Choroid plexus epithelial cell (primary cell): Measurements from ENCODE around the gene ANKRD13B.

Experiments used
- DNase-seq: peaks from one replicate; pipeline ENCODE4 v3.0.0-alpha.2; 2010; ENCODE audit warnings: low read depth
- H3K4me3 ChIP-seq: 2 replicates; pipeline ENCODE4 v1.5.1; 2011; ENCODE audit warnings: low read depth, mild to moderate bottlenecking, control low read depth, low read length, moderate library complexity
- CTCF ChIP-seq: conservative IDR thresholded peaks from 2 replicates; pipeline ENCODE4 v1.5.1; 2011; ENCODE audit warnings: low read depth, mild to moderate bottlenecking, control low read depth, inconsistent platforms, low read length, moderate library complexity

Gene ANKRD13B

GRCh38 chr17:29628644-29629043 lies 35.7 kb downstream of the ANKRD13B start:
- no peak for DNase-seq
- no peak for TF ChIP-seq CTCF
- H3K4me3 ChIP-seq = no peak overlapping the region

- TF ChIP-seq CTCF = no peak
- H3K4me3 ChIP-seq = no peak overlapping the region
- DNase-seq = no peak
Observed at GRCh38 chr17:29629839-29630238, 36.9 kb downstream of the ANKRD13B start.

- DNase-seq = no peak
- TF ChIP-seq CTCF = no peak
- H3K4me3 ChIP-seq = no peak overlapping the region
Observed at GRCh38 chr17:29630630-29631193, 37.8 kb downstream of the ANKRD13B start.

GRCh38 chr17:29633886-29634285 lies 41.0 kb downstream of the ANKRD13B start:
- DNase-seq = no peak
- no peak overlapping the region for H3K4me3 ChIP-seq
- no peak for TF ChIP-seq CTCF

- H3K4me3 ChIP-seq = no peak overlapping the region
- peak; percentile 88 for DNase-seq
- no peak for TF ChIP-seq CTCF
Observed at GRCh38 chr17:29640413-29640812, 47.5 kb downstream of the ANKRD13B start.

- DNase-seq = no peak
Observed at GRCh38 chr17:29640981-29641642, 48.2 kb downstream of the ANKRD13B start.

More at GRCh38 chr17:29640981-29641642, 48.2 kb downstream of the ANKRD13B start:
- H3K4me3 ChIP-seq = no peak overlapping the region
- no peak for TF ChIP-seq CTCF
